HG02885 (cell line): ENCODE data around the gene SDHB.
"Not testable (repeated sequence)": the region's sequence is repeated elsewhere in the genome, so short reads cannot be mapped to it uniquely, and the experiment has no call there.

Experiments
- ATAC-seq: cut with Tn5 transposase; IDR thresholded peaks from one replicate; pipeline ENCODE4 v1.9.1; 2021; ENCODE audit warnings: mild to moderate bottlenecking; ENCODE audit not compliant: unreplicated experiment, poor library complexity

The SDHB gene

GRCh38 chr1:17078991-17079868 lies 25.4 kb upstream of the SDHB start:
- ATAC-seq: no peak

- ATAC-seq: no peak
Observed at GRCh38 chr1:17075470-17076255, 21.8 kb upstream of the SDHB start.

- no peak for ATAC-seq
Observed at GRCh38 chr1:17071794-17072193, 18.0 kb upstream of the SDHB start.

- no peak for ATAC-seq
Observed at GRCh38 chr1:17070163-17070525, 16.3 kb upstream of the SDHB start.

DNA sequence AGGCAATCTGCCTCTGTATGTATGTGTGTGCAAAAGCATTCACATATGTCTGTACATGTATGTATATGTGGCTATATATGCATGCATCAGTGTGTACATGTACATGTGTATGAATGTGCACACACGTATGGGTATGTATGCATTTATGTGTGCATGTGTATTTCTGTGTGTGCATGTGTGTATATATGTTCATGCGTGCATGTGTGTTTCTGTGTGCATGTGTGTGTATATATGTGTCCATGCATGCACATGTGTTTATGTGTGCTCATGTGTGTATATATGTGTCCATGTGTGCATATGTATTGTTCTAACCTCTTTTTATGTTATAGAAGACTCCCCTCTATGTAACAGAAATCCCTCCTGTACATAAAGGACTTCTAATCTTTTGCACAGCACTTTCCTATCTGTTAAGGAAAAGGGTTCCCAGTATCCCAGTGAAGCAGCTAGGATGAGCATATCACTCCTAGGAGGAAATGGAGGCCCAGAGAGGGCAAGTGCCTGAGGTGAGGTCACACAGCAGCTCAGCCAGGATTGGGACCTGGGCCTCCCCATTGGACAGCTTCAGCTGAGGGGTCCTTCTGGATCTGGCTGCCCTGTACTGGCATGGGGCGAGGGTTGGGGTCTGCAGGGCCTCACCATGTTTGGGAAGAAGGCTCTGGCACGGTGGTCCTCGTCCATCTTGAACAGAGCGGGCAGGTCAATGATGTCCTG lies 15.8 kb upstream of the SDHB start:
- no peak for ATAC-seq

DNA sequence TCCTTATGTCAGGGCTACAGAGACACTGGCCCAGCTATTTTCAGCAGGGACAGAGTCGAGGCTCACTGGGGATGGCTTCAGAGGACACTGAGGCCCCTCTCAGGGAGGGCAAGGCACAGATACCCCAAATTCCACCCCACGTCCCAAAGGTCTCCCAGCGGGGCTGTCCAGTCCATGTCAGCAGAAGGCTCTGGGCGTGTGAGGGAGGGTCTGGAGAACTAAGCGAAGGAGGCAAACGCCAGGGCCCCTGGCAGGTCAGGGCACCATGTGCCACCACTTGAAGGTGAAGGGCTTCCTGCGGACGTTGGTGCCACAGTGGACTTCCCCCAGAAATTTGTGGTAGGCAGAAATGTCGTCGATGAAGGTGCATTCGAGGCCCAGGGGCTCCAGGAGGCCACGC lies 15.0 kb upstream of the SDHB start:
- ATAC-seq: no peak

DNA sequence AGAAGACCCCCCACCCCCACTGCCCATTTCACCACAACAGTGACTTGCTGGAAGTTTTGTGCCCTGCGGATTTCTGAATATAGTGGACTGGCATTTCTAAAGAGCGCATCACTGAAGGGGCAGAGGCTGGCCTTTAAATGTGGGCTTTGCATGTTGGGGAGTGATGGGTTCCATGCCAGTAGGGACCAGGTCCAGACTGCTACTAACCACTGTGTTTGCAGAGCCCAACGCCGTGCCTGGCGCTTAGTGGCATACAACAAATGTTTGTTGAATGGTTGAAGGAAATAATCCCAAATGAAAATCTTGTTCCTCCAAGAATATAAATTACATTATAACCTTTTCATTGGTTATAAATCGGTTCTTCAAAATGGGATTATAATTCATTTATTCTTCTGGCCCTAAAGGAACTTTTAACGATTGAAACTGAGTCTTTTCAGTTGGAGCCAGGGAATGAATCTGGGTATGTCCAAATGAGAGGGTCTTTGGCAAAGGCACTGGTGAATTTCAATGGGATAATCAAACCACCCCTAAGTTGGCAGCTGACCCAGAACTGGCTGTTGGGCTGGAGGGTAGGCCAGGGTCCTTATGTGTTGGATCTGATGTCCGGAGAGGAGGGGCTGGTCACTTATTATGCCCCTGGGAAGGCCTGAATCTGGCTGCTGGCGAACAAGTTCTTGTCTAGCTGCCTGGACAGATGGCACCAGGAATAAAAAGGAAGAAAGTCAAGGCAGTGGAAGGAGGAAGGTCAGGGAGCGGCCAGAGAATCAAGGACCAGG lies 13.8 kb upstream of the SDHB start:
- ATAC-seq: no peak

DNA sequence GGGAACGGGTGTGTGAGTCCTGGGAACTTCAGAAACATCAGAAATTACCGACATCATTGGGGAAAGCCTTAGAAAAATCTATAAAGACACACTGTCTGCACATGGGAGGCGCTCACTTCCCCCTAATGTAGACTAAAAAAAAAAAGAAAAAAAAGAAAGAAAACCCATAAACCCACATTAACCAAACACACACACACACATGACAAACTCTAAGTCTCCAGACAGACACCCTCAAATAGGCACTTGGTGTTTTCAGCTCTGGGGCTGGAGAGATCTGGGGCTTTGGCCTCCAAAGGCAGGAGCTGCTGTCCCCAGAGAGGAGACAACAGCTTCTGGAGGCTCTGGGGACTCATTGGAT lies 13.2 kb upstream of the SDHB start:
- ATAC-seq: no peak

- ATAC-seq: no peak
Observed at GRCh38 chr1:17066361-17067068, 12.7 kb upstream of the SDHB start.

DNA sequence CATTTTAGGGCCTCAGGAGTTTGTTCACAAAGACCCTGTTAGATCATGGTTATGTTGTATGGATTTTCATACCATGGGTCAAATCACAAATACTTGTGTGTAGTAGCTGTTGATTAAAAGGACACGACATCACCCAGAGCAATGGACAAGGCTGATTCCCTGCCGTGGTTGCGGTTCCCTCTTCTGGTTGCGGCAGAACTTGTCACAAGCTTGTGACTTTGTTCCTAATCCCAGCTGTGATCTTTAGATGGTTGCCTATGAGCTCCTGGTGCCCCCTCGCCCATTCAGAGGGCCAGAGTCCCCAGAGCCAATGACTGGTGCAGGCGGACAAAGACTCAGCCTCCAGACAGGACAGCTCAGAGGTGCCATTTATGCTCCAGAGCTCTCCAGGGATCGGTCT lies 11.8 kb upstream of the SDHB start:
- ATAC-seq: no peak

DNA sequence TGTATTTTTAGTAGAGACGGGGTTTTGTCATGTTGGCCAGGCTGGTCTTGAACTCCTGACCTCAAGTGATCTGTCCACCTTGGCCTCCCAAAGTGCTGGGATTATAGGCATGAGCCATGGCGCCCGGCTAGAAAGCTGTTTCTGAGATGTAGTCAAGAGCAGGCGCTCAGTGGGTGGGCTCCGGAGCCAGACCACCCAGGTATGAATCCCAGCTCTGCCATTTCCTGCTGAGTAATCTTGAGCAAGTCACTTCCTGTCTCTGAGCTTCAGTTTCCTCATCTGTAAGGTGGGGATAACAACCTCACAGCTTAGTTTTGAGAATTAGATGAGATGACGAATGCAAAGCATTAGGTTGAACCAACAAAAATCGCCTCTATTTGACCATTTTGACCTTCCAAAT lies 8.9 kb upstream of the SDHB start:
- ATAC-seq: not testable (repeated sequence)

DNA sequence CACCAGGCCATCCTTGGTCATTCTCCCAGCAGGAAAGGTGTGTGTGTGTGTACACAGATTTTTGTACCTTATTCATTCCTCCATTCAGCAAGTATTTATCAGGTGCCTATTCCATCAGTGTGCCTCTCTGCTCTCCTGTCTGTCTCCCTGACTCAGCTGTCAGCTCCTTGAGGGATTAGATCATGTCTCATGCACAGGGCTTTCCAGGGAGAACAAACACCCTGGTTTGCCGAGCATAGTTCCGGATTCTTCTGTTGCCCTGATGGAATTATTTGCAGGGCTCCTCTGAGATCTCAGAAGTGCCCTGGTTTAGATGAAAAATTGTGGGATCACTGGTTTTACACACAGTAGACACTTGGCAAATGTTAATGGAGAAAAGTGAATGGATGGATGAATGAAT lies 8.1 kb upstream of the SDHB start:
- ATAC-seq: no peak

- ATAC-seq: no peak
Observed at GRCh38 chr1:17061486-17061885, 7.7 kb upstream of the SDHB start.

DNA sequence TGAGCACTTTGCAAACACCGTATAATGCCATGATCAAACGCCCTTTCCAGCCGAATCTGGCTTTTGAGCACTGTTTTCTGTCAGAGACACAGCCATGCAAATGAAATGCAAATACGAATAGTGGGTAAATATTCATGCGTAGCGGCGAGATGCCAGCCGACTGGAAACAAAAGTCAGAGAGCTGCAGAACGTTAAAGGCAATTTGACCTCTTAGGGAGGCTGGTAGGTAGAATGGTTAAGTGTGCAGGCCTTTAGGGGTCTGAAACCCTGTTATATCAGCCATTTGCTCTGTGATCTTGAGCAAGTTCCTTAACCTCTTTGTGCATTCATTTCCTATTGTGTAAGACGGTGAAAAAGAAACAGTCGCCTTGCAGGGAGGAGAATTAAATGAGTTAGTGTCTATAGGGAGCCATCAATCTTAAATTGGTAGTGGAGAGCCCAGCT lies 6.5 kb upstream of the SDHB start:
- ATAC-seq: no peak

DNA sequence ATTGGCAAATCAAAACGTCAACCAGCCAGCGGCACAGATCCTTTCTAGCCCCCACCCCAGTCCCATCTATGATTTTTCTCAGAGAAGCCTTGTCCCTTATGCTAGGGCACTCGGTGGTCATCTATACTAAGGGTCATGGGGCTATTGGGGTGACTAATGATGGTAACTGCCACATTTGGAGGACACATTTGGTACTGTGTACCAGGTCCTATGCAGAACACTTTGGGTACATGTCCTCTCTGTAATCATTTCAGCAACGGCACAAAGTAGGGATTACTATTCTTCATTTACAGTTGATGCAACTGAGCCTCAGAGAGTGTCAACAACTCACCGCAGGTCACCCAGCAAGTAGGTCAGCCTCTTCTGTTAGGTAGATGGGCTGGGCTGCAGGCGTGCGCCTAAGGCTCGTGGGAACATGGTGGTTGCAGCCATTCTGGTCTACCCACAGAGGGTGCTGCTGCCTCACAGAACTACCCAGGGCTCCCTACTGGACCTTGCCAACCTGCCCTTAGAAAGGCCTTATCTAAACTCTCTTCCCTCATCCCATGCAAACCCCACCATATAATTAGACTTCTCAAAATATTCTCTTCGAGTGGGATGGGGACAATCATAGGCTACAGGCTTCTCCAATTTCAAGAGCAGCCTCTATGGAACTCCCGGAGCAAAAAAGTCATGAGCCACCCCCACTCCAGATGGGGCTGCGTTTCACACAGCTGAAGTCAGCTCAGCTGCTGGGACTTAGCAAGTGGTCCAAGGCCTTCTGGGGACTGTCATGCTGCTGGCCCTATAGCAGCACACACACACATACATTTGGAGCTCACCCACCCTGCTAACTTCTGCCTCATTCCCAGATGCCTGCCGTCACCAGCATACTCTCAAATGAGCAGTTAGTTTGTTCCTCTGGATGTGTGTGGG lies 5.8 kb upstream of the SDHB start:
- no peak for ATAC-seq

GRCh38 chr1:17056551-17056950 lies 2.7 kb upstream of the SDHB start:
- no peak for ATAC-seq

DNA sequence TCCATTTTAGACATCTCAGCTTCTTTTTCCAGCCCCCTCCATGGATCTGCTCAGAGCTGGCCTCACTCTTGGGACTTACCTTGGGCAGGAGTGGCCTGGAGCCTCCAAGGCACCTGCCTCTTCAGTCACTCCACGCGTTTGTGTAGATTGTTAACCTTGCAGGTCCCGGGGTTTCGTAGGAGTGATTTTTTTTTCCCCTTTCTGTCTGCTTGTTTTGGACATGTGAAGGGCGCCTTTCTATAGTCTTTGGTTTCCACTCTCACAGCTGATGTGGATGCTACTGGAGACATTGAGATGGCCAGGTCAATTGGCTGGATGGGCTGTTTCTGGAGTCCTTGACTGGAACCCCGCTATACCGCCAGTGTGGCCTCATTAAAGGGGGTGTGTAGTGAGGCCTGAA lies 2.0 kb upstream of the SDHB start:
- ATAC-seq: no peak

GRCh38 chr1:17053086-17053684 lies 647 bp downstream of the SDHB start:
- no peak for ATAC-seq
